GM19328 (cell line): ENCODE measurements around the gene IER5L.
A peak's percentile ranks its signal among the peaks of the same experiment; 100 is the strongest.

Experiments
- ATAC-seq: cut with Tn5 transposase; IDR thresholded peaks from one replicate; pipeline ENCODE4 v1.9.1; 2021; ENCODE audit warnings: mild to moderate bottlenecking, moderate library complexity; ENCODE audit not compliant: unreplicated experiment

The IER5L gene

DNA sequence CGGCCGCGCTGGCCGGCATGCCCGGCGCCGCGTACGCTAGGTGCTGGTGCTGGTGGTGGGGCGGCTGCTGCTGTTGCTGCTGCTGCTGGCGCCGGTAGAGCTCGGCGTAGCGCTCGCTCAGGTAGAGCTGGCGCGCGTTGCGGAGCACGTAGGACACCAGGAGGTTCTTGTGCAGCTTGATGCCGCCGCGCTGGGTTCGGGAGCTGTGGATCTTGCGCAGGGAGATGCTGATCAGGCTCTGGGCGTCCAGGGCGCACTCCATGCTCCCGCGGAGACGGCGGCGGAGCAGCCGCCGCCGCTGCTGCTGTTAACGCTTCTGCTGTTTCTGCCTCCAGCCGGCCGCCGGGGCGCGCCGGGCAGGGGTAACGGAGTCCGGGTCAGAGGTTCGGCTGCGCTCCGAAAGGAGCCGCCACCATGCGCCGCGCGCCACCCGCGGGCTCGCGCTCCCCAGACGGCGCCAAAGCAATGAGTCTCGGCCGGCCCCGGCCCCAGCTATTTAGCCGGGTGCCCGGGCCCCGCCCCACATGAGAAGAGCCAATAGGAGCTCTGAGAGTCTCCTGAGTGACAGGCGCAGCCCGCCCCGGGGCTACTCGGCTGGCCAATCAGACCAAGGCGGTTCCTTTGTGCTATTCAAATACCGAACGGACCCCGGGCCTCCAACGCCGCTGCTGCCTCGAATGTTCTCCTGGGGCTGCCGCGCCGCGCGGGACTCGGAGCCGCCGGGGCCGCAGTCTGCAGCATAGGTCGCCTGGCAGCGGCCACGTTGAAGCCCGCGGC is at the start of gene IER5L:
TSS of gene IER5L (minus strand) at position 471 of the 777 bp plus-strand sequence. CDS start at position 262, 209 bp downstream.
- ATAC-seq: peak; percentile 87

GRCh38 chr9:129227843-129228189 is 49.8 kb upstream of the IER5L start:
- no peak for ATAC-seq

DNA sequence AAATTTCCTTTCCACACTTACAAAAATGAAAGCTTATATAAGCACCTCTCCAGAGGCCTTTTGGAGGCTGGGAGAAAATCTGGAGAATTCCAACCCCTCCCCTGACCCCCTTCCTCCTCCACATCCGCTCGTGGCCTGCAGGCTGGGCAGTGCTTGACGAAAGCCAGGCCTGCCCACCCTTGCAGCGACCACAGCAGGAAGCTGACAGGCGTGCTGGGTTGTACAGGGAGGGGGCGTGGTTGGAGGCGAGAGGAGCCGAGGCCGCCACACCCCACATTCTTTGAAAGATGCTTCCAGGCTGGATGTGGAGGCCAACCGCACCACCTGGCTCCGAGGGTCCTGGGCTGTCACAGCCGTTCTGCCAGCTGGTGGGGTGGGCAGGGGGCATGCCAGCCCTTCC is 47.8 kb upstream of the IER5L start:
- ATAC-seq: no peak

GRCh38 chr9:129225490-129225778 is 47.4 kb upstream of the IER5L start:
- ATAC-seq: no peak

- no peak for ATAC-seq
These were observed 46.8 kb upstream of the IER5L start for GRCh38 chr9:129224618-129225489.

DNA sequence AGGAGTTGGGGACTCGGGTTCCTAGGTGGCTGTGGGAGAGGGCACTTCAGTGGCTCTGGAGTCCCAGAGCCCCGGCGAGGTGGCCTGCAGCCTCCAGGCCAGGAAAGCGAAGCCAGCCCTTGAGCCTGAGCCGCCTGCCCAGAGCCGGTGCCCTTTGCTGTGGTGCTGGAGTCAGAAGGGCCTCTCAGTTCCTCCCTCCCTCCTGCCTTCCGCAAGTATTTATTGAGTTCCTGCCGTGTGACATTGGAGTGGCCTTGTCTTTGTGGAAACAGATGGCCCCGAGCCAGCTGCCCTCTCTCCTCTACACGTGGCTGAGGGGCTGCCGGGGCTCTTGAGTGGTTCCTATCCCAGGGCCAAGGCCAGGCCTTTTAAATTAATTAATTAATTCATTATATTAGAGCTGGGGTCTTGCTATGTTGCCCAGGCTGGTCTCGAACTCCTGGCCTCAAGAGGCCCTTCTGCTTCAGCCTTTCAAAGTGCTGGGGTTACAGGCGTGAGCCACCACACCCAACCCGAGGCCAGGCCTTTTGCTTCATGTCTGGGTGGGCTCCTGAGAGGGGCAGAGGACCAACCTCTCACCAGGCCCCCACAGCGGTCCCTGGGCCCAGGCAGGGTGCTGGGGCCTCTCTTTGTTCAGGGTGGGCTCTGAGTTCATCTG is 45.6 kb upstream of the IER5L start:
- no peak for ATAC-seq

DNA sequence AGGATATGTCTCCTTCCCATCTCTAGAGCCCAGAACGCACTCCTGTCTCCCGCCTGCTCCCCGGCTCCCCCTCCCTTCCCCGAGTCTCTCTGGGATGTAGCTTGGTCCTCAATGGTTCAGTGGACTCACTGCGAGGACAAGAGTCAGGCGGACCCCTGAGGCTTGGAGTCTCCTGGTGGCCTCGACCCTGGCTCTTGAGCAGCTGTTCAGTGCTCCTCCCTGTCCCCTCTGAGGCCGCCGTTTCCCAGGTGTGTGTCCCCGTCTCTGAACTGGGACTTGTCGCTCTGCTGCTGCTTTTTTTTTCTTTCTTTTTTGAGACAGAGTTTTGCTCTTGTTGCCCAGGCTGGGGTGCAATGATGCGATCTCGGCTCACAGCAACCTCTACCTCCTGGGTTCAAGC is 44.8 kb upstream of the IER5L start:
- ATAC-seq: no peak

GRCh38 chr9:129221979-129222635 is 44.0 kb upstream of the IER5L start:
- ATAC-seq: no peak

GRCh38 chr9:129221233-129221632 is 43.2 kb upstream of the IER5L start:
- no peak for ATAC-seq

DNA sequence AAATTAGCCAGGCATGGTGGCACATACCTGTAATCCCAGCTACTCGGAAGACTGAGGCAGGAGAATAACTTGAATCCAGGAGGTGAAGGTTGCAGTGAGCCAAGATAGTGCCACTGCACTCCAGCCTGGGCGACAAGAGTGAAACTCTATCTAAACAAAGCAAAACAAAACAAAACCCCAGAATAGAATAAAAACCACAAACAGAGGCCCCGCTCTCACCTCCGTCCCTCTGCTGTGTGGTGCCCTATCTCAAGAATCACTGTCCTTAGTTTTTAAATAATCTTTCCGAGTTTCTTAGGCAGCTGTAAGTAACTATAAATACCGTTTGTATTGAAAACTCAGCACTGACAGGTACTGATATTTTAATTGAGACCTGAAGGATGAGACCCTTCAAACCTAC is 42.7 kb upstream of the IER5L start:
- no peak for ATAC-seq

GRCh38 chr9:129218918-129219317 is 40.9 kb upstream of the IER5L start:
- no peak for ATAC-seq

- no peak for ATAC-seq
These were observed 40.2 kb upstream of the IER5L start for GRCh38 chr9:129218272-129218625.

GRCh38 chr9:129213551-129213950 is 35.5 kb upstream of the IER5L start:
- ATAC-seq: no peak

DNA sequence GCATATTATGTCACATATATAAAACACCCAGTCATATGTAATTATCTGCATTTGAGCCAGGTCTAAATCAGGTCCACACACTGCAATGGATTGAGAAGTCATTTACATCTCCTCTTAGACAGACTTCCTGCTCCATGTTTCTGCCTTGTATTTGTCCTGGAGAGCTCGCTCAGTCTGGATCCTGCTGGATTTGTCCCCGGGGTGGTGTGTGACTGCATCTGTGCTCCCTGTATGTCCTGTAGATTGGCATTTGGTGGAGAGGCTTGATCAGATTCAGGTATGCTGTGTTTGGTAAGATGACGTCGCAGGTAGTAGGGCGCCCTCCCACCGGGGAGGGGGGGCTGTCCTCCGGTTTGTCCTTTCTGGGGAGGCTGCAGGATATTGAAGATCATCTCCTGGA is 33.6 kb upstream of the IER5L start:
- no peak for ATAC-seq

DNA sequence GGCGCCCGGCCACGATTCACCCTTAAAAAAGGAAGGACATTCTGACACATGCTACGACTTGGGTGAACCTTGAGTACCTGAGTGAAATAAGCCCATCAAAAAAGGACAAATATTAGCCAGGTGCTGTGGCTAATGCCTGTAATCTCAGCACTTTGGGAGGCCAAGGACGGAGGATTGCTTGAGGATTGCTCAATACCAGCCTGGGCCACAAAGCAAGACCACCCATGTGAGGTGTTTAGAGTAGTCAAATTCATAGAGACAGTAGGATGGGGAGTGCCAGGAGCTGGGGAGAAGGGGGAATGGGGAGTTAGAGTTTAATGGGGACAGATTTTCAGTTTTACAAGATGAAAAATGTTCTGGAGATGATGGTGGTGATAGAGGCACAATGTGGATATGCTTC is 32.1 kb upstream of the IER5L start:
- no peak for ATAC-seq

DNA sequence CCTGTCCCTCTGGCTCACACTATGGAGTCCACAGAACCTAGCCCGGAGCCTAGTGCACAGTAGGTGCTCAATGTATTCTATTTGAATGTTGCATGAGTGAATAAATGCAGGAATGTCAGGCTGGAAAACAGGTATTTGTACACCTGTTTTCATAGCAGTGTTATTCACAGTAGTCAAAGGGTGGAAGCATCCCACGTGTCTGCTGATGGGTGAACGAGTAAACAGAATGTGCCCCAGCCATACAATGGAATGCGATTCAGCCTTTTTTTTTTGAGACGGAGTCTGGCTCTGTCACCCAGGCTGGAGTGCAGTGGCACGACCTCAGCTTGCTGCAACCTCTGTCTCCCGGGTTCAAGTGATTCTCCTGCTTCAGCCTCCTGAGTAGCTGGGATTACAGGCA is 31.5 kb upstream of the IER5L start:
- ATAC-seq: no peak

DNA sequence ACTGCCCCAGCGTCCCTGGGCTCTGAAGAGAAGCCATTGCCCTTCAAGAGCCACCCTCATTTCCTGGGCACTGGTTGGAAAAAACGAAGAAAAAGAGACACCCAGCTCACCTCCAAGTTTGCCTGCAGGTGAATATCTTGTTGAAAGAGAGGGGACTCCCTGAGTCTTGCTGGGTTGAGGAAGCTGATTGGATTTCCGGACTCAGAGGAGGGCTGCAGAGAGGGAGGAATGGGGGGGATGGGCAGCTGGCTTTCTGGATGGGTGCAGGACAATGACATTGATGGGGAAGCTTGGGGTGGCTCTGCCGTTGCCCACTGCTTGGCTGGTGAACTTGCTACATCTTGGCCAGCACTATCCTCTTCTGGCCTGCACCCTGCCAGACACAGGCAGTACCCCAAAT is 31.0 kb upstream of the IER5L start:
- ATAC-seq: no peak

DNA sequence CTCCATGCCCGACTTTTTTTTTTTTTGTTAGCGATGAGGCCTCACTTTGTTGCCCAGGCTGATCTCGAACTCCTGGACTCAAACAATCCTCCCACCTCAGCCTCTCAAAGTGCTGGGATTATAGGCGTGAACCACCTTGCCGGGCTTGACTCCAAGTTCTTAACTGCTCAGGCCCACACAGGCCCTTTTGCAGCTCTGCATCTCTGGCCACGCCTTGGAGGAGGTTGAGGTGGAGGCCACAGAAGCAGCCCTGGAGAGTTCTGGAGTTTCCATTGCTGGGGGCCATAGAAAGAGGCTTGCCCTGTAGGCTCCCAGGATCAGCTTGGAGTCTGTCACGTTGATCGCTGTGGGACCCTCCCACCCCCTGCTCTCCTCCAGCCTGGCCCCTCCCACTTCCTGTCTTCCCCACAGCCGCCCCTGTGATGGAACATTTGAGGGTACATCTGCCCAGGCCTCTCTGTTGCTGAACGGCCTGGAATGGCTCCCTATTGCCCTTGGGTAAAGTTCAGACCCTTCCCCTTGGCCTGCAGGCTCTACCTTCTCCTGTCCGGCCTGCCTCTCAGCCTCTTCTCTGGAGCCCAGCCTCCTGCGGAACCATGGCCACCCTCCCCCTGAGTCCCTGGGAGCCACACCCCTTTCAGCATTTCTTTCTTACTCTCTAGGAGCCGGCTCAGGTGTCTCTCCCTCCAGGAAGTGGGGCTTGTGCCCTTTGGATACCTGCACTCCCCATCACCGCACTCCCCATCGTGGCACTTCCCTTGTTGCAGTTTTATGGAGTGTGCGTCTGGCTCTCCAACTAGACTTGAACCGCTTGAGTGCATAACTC is 30.4 kb upstream of the IER5L start:
- no peak for ATAC-seq

- ATAC-seq: no peak
These were observed 28.8 kb upstream of the IER5L start for GRCh38 chr9:129206905-129207304.

DNA sequence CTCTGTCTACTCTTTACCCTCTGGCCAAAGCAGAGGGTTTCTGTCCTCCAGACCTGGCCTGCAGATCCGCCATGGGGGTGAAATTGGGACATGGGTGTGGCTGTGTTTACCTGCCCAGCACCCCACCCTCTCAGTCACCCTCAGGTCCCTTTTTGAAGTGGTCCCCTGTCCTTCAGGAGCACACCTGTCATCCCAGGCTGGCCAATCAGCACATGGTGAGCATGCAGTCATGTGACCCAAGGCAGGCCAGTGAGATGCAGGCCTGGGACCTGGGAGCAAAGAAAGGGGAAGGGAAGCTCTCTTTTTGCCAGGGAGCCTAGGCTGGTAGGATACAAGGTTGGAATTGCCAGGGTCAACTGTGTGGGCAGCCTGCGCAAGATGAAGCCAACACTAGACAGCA is 28.3 kb upstream of the IER5L start:
- ATAC-seq: no peak

GRCh38 chr9:129204840-129205239 is 26.8 kb upstream of the IER5L start:
- no peak for ATAC-seq
